GM19238 (cell line): ENCODE data around the gene RPL36.
"Not testable (repeated sequence)": the region's sequence is repeated elsewhere in the genome, so short reads cannot be mapped to it uniquely, and the experiment has no call there.

Source experiments
- DNase-seq: peaks from one replicate; pipeline ENCODE4 v3.0.0; 2011; ENCODE audit warnings: low spot score; ENCODE audit not compliant: insufficient read length

The RPL36 gene

DNA sequence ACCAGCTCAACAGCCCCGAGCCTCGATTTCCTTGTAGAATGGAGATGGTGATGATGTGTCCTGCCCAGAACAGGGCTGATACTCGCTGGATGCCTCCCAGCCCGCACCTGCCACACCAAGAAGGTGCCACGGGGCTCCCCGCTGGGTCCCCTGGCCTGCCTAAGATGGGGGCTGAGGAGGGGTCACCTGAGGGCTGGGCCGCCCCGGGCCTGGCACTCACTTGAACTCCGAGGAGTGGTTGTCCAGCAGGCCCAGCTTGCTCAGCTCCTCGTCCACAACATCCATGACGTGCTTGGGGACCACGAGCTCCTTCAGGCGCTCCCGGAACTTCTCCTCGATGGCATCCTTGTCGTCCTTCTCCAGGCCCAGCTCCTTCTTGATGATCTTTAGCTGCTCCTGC lies 15.5 kb downstream of the RPL36 start:
- DNase-seq, result no peak

DNA sequence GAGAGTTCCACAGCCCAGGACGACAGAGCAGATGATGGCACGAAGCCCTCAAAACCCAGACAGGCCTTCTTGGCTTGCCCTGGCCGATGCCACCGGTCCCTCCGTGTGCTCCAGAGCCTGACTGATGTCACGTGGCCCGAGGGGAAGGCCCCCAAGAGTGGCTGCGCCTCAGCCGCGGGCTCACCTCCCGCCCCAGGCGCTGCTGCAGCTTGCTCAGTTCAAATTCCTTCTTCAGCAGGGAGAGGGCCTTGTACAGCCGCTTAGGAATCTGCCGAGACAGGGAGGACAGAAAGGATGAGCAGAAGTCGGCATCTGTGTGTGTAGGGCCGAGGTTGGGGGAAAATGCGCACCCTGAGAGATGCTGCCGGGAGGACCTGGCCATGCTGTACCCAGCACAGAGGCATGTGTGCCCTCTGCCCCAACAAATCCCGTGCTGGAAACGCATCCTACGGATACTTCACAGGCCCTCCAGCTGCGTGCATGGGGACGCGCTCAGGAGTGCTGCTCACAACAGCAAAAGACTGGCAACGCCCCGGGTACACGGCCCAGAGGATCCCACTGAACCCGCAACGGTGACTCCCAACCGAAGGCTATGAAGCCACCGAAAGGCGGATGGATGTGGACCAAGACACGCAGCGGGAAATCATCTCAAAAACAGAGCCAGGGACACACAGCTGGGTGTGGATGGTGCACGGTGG lies 16.9 kb downstream of the RPL36 start:
- no peak for DNase-seq

DNA sequence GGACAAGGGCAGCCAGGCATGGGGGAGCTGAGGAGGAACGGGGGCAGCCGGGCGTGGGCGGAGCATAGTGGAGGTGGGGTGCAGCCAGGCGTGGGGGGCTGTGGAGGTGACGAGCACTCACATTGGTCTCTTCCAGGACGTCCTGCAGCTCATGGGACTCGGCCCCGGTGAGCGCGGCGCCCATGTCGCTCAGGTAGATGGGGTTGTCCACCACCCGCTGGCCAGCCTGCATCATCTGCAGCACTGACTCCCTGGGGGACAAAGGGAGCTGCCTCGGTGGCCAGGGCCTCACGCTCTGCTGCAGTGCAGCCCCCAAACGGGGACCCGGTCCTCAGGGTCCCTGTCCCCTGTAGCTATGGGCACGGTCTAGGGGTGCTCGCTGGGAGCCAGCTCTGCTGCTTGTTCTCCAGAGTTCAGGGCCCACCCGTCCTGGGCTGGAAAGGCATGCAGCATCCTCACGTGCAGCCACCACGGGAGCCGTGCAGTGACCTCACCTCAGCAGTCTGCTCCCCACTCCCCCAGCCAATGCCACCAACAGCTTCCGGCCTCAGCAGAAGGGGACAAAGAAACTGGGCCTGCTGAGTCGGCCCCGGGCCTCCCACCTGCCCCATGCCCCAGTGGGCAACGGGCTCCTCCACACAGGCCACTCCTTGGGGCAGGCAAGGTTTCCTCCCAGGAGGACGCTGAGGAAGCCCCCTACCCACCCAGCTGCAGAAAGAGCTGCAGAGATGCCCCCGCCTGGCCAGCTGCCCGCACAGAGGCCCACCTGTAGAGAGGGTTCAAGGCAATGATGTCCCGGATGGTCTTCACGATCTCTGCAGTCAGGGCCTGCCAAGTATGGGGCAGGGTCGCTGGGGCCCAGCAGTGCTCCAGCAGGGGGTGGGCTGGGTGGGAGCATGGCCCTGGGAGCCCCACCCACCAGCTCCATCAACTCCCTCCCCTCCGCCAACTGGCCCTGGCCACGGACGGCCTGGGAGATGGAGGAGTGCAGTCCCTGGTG lies 17.8 kb downstream of the RPL36 start:
- no peak for DNase-seq

DNA sequence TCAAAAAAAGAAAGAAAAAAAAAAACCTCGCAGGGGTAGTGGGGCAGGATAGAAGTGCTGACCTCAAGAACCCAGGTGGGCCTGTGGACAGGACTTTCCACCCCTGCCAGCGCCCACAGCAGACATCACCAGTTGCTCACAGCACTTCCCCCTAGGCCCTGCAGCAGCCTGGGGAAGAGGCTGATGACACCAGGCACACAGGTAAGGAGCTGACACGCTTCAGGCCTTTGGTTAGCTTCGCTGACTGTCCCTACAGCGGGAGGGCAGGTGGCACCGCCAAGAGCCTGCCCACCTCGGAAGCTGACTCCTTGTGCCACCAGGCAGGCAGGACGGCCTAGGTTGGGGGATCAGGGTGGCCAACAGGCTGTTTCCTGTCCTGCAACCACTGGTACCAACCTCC lies 20.9 kb downstream of the RPL36 start:
- DNase-seq, result no peak

DNA sequence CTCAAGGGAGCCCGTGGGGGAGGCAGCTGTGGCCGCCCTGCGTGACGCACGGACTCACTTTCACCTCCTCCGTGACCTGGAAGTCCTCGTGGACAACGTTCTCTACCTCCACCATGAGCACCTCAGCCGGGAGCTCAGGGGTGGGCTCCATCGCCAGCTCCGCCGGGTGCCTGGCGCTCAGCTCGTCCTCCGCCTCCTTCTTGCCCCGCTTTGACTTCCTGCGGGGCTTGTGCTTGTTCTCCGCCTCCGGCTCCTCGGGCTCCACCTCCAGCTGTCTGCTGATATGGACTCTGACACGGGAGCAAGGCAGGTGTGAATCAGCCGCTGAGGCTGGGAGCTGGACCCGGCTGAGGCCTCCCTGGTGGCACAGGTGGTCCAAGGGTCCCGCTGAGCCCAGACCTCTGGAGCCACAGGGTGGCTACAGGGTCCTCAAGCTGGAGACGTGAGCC lies 21.6 kb downstream of the RPL36 start:
- no peak for DNase-seq

DNA sequence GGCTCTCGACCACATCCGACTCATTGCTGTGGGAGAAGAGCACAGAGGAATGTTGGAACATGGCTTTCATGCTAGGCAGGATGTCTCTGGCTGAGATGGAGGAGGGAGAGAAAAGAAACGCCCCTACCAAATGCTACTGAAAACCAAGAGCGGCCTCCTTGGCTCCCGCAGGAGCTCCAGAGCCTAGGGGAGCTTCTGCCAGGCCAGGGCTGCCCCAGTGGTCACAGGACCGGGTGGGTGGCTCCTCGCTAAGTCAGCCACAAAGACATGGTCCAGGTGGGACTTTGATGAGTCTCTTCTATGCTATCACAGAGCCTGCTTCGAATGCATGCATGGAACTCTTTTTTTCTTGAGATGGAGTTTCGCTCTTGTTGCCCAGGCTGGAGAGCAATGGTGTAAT lies 23.1 kb downstream of the RPL36 start:
- DNase-seq, result no peak

DNA sequence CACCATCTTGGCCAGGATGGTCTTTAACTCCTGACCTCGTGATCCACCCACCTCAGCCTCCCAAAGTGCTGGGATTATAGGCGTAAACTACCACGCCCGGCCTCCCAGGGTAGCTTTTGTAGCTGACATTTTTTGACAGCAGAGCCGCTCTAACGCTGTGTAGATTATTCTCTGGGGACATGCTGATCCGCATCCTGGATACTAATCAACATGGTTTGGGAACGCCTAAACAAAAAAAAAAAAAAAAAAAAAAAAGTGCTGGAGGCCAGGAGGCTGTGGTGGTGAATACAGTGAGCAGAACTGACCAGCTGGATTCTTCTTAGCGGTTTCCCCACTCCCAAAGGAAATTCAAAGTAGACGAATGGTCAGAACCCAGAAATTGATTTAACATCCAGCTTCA lies 24.7 kb downstream of the RPL36 start:
- DNase-seq, result no peak

DNA sequence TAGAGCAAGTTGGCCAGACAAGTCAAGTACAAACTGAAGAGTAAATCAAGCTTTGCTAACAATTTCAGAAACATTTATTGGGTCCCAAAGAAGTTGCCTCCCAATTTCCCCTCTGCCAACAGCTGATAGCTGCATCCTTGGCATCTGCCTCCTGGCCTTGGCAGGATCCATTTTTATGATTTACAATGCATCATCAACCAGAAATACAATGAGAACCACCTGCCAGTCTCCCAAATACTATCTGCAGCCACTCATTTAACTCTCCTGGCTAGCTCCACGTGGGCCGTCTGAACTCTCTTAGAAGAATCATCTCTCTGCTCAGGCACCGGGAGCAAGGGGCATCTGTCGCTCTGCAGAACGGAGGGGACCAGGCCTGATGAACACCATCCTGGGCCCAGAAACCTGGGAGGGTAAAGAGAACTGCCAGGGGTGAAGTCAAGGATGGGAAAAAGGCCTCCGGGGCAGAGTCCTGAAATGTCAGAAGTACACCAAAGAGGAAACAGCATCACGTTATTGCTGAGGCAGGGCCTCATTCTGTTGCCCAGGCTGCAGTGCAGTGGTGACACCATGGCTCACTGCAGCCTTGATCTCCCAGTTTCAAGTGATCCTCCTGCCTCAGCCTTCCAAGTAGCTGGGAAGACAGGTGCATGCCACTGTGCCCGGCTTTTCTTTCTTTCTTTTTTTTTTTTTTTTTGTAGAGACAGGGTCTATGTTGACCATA lies 27.3 kb downstream of the RPL36 start:
- no peak for DNase-seq

DNA sequence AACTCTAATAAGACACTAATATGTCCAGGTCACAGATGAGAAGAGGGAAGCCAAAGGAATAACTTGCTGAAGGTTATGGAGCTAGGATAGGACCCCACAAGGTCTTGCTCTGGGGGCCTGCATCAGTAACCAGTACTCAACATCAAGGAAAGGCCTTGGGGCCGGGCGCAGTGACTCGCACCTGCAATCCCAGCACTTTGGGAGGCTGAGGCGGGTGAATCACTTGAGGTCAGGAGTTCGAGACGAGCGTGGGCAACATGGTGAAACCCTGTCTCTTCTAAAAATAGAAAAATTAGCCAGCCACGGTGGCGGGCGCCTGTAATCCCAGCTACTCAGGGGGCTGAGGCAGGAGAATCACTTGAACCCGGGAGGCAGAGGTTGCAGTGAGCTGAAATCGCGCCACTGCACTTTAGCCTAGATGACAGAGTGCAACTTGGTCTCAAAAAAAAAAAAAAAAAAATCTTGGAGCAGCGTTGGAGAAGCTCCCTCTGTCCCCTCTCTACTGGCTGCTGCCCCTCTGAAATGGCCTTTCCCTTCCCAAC lies 28.0 kb downstream of the RPL36 start:
- DNase-seq, result no peak

DNA sequence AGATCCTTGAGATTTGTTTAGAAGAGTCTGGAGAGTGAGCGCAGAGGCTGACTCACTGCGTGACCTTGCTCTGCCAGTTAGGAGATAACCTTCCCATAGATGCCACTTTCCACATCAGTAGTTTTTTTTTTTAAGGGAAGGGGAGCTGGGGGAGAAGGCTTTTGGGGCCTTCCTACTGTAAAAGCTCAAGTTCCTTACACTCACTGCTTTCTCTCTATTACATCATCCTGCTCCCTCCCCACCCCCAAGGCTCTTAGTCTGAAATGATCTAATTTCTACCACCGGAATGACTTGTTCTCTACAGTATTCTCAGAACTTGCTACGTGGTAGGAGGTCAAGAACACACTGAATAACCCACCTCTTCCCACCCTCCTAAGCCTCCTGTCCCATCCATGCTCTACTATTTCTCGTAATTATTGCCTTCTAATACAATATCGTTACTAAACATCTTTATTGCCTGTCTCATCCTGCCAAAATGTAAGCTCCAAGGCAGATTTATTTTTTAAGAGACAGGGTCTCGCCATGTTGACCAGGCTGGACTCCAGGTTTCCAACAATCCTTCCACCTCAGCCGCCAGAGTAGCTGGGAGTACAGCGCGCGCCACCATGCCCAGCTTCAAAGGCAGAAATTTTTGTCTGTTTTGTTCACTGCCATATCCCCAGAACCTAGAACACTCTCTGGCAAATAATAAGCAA lies 28.6 kb downstream of the RPL36 start:
- no peak for DNase-seq

DNA sequence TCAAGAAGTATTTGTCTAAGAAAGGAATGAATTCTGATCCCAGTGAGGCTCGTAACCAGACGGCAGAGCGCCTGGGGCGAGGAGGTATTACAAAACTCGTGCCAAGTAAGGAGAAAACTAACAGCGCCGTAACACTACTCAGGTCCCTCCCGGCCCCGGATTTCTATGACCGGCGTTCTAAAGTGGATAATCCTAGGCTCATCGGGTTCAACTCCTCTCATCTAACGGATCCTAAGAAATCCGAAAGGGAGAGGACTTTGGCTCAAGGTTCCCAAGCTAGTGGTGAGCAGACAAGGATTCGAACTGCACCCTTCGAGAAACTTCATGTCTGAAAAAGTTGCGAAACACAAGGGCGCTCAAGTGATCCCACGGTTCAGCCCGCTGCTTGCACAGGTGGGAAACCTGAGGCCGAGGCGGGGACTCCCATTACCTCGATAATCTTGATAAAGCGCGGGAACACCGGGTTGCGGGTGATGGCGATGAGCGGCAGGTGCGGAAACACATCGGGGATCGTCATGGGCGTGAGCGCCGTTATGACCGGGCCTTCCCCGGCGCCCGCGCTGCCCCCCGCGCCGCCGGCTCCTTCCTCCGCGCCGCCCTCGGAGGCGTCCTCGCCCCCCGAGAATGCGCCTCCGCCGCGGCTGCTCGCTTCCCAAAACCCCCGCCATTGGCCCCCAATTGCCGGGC lies 29.3 kb downstream of the RPL36 start:
- DNase-seq, result no peak

DNA sequence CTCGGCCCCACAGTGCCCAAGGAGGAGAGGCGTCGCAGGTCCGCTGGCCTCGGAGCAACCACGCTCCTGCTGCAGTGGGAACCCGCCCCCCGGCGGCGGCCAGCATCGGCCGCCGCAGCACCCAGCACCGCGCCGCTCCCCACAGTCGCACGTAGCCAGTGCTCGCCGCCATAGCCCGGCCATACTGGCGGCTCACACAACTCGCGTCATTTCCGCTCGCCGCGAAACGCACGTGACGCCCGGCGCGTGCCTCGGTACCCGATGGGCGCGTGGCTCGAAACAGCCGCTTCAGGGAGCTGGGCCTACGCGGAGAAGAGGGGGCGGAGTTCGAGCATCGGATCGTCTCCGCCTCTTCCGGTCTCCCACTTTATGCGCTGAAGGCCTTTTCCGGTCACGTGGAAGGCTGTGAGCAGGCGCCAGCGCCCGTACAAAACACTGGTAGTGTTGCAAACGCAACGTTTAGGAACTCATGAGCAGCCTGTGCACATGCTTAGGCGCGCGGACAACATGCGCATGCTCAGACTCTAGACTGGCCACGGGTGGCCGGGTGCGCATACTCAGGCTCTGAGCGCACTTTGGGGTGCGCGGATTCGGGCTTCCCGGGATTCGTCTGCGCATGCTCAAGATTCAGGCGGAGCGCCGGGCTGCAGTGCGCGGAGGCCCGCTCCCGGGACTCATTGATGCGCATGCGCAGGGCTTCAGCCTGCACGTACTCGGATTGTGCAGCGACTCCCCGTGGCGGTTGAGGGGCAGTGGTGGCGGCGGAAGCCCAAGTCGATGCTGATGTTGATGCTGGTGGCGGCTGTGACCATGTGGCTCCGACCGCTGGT lies 30.1 kb downstream of the RPL36 start, which contains the start of the genes CATSPERD and LONP1:
Gene CATSPERD (plus strand): TSS at position 677 of the 830 bp plus-strand sequence. CDS start 101 bp downstream, at position 778.
Gene LONP1 (minus strand): TSS at position 186 of the 830 bp plus-strand sequence. CDS start 14 bp downstream, at position 172.
- peak; percentile 98 for DNase-seq

DNA sequence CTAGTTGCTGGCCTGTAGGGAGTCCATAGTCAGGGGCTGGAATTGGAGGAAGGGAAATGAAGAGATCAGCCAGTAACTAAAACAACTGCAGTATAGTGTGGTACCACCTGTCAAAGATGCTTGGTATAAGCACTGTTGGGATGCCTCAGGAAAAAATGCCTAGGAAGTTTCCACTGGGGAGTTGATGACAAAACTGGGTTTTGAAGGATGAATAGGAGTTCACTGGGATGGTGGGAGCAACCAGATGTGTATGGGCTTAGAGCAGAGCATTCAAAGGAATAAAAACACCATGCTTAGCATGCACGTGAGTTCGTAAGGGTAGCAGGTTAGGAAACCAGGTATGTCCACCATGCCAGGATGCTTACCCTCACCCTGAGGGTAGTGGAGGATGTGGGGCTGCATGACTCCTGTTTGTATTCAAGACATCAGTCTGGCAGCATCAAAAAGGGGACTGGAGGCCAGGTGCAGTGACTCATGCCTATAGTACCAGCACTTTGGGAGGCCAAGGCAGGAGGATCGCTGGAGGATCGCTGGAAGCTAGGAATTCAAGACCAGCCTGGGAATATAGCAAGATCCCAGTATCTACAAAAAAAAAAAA lies 37.5 kb downstream of the RPL36 start:
- no peak for DNase-seq

DNA sequence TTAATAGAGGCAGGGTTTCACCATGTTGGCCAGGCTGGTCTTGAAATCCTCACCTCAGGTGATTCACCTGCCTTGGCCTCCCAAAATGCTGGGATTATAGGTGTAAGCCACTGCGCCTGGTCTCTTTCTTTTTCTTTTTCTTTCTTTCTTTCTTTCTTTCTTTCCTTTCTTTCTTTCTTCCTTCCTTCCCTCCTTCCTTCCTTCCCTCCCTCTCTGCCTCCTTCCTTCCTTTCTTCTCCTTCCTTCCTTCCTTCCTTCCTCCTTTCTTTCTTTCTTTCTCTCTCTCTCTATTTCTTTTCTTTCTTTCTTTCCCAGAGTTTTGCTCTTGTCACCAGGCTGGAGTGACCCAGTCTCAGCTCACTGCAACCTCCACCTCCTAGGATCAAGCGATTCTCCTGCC lies 43.1 kb downstream of the RPL36 start:
- DNase-seq, result not testable (repeated sequence)

DNA sequence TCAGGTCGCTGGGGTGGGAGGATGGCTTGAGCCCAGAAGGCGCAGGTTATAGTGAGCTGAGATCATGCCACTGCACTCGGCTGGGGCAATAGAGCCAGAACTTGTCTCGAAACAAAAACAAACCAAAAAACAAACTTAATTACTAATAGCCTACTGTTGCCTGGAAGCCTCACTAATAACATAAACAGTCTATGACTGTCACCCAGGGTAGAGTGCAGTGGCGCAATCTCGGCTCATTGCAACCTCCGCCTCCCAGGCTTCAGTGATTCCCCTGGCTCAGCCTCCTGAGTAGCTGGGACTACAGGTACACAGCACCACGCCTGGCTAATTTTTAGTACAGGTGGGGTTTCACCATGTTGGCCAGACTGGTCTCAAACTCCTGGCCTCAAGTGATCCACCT lies 48.3 kb downstream of the RPL36 start:
- no peak for DNase-seq
